VCaP (cell line): Measurements from ENCODE around the gene FHDC1.

ENCODE experiments used
- H3K27ac ChIP-seq: fragments of 450-650 bp; 2 replicates; pipeline ENCODE4 v1.5.1; 2017
- TF ChIP-seq, protein P1 (sequence below): fragments of 450-650 bp; conservative IDR thresholded peaks from 2 replicates; pipeline ENCODE4 v1.5.1; 2017; ENCODE audit warnings: mild to moderate bottlenecking, moderate library complexity

The FHDC1 gene

DNA sequence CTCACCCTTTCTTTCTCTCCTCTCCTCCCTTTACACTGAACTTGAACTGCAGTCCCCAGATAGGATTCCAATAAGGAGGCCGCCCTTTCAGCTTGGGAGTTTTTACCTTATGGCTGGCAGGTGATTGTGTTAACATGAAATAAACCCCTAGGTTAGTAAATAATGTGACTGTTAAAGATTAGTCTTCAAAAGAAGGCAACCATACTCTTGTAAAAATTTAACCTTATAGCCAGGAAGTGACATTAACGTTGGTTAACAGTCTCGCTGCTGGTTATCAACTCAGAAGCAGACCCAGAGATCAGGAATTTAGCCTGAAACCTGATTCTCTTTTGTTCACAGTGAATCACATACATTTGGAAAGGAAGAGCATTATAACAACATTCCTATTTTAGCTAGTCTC lies 15.2 kb downstream of the FHDC1 start:
- TF ChIP-seq, protein P1, sequence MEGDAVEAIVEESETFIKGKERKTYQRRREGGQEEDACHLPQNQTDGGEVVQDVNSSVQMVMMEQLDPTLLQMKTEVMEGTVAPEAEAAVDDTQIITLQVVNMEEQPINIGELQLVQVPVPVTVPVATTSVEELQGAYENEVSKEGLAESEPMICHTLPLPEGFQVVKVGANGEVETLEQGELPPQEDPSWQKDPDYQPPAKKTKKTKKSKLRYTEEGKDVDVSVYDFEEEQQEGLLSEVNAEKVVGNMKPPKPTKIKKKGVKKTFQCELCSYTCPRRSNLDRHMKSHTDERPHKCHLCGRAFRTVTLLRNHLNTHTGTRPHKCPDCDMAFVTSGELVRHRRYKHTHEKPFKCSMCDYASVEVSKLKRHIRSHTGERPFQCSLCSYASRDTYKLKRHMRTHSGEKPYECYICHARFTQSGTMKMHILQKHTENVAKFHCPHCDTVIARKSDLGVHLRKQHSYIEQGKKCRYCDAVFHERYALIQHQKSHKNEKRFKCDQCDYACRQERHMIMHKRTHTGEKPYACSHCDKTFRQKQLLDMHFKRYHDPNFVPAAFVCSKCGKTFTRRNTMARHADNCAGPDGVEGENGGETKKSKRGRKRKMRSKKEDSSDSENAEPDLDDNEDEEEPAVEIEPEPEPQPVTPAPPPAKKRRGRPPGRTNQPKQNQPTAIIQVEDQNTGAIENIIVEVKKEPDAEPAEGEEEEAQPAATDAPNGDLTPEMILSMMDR, result no peak
- peak overlapping the region; percentile 42 for H3K27ac ChIP-seq

DNA sequence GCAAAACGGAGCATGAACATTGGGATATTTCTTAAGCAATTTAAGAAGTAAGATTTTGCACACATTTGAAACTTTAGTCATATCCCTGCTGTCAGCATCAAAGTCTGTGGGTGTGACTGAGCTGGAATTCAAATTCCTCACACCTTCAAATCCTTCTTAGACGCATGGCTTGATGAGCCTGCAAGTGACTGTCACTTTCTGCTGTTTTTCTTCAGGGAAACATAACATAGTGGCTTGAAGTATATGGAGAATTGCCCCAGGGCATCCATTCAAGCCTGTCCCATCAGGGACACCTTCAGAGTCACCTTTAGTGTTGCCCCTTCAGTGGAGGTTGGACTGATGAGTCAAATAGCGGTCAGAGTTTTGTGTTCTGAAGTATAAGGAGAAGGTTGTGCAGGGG lies 17.4 kb downstream of the FHDC1 start:
- H3K27ac ChIP-seq, result no peak overlapping the region
- TF ChIP-seq, protein P1, result no peak

- H3K27ac ChIP-seq, result no peak overlapping the region
- TF ChIP-seq, protein P1, result no peak
Measured at GRCh38 chr4:152954741-152955140, 18.6 kb downstream of the FHDC1 start.

DNA sequence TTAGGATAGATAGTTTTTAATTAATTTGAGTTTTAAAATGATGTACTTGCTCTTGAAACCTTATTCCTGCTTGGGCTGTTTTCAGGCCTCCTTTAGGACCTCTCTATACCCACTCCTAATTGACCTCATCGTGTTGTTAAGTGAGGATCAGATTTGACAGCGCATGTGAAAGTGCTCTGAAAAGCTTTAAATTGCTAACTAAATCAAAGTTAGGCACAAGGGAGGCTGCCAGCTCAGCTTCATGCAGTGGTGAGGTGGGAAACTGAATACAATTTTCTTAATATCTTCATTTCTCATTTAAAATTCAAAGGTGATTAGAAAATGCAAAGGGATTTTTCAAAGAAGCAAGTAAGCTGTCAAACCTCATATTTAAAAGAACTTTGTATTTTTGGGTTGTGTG lies 20.0 kb downstream of the FHDC1 start:
- no peak overlapping the region for H3K27ac ChIP-seq
- TF ChIP-seq, protein P1, result no peak

DNA sequence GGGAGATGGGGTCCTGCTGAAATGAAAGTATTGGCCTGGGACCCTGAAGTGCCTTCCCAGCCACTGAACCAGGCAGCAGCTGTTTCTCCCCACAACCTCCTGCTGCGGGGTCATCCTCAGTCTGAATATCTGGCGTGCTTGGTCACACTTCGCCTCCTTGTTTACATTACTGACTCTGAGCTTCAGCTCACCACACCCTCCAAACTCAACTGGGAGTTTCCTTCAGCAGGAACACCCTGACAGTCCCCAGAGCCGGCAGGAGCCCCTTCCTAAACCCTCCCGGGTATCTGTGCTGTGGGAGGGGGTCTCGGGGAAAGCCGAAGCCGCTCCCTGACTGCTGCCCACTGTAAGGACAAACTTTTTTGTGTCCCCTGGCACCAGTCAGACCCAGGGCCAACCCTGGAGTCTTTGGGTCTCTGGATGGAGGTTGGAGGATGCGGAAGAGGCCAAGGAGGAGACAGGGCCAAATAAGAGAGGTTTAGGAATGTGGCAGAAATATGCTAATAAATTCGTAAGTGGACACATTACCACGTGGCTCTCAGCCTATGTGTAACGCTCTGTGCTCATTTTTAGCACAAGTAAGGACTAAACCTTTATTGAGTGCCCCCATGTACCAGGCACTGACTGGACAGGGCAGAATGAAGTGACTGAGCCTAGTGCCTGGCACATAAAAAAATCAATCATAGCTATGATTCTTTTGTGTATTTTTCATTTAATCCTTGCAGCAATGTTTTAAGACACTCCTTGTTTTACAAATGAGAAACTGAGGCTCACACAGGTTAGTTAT lies 20.7 kb downstream of the FHDC1 start:
- H3K27ac ChIP-seq, result no peak overlapping the region
- TF ChIP-seq, protein P1, result no peak

DNA sequence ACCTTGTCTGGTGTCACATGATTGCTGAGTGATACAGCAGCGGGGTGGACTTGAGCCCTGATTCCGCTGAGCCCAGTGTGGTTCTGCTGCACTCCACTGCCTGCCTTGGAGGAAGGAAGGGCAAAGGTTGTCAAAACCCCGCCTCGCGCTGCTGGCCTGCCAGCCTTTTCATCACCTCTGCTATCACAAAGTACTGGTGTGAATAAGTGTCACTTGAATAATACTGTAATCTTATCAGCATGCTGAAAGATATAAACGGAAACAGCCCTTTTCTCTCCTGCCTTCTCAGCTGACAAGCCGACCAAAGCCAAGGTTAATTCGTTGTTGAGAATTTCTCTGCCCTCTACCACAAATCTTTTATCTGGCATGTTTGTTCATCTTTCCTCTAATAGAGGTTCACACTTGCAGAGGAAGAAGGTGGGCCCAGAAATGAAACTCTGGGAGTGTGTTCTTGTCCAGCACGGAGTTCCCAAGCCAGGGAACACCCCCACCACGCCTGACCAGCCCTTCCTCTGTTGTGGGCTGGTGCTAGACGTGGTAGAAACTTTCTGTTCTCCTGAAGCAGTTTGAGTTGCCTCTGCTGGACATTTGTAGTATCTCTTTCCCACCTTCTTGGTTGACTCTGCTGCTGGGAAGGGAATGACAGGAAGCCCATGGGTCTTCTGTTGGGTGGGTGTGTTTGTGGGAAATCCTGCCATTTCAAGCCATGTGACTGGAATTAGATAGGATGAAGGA lies 21.5 kb downstream of the FHDC1 start:
- no peak overlapping the region for H3K27ac ChIP-seq
- TF ChIP-seq, protein P1, result no peak

GRCh38 chr4:152959080-152959479 lies 23.0 kb downstream of the FHDC1 start:
- TF ChIP-seq, protein P1, result no peak
- no peak overlapping the region for H3K27ac ChIP-seq
